ENCODE data around the gene RAI1. TPM values are rescaled to one million over a fixed set of nuclear protein-coding genes. Genes with fewer than 3 reads are reported as not detected.
"Not testable (repeated sequence)": the region's sequence is repeated elsewhere in the genome, so short reads cannot be mapped to it uniquely, and the experiment has no call there.

Gene RAI1
- polyA plus RNA-seq, 4 donors, result 19.4 to 41.6 (median 24.3) TPM

DNA sequence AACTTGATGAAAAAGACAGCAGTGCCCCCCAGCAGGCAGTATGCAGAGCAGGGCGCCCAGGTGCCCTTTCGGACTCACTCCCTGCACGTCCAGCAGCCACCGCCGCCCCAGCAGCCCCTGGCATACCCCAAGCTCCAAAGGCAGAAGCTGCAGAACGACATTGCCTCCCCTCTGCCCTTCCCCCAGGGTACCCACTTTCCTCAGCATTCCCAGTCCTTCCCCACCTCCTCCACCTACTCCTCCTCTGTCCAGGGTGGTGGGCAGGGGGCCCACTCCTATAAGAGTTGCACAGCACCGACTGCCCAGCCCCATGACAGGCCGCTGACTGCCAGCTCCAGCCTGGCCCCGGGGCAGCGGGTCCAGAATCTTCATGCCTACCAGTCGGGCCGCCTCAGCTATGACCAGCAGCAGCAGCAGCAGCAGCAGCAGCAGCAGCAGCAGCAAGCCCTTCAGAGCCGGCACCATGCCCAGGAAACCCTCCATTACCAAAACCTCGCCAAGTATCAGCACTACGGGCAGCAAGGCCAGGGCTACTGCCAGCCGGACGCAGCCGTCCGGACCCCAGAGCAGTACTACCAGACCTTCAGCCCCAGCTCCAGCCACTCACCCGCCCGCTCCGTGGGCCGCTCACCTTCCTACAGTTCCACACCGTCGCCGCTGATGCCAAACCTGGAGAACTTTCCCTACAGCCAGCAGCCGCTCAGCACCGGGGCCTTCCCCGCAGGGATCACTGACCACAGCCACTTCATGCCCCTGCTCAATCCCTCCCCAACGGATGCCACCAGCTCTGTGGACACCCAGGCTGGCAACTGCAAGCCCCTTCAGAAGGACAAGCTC, 112.3 kb downstream of the RAI1 start:
- DNase-seq (ENCODE audit: low read depth in 4 of 4, low spot score in 3 of 4), result no peak

DNA sequence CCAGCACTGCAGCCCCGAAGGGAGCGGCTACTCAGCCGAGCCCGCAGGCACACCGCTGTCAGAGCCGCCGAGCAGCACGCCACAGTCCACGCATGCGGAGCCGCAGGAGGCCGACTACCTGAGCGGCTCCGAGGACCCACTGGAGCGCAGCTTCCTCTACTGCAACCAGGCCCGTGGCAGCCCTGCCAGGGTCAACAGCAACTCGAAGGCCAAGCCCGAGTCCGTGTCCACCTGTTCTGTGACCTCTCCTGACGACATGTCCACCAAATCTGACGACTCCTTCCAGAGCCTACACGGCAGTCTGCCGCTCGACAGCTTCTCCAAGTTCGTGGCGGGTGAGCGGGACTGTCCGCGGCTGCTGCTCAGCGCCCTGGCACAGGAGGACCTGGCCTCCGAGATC, 113.1 kb downstream of the RAI1 start:
- no peak for DNase-seq (ENCODE audit: low read depth in 4 of 4, low spot score in 3 of 4)

DNA sequence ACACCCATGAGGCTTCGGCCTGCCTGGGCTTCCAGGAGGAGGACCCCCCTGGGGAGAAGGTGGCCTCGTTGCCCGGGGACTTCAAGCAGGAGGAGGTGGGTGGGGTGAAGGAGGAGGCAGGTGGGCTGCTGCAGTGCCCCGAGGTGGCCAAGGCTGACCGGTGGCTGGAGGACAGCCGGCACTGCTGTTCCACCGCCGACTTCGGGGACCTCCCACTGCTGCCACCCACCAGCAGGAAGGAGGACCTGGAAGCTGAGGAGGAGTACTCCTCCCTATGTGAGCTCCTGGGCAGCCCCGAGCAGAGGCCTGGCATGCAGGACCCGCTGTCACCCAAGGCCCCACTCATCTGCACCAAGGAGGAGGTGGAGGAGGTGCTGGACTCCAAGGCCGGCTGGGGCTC, 114.0 kb downstream of the RAI1 start:
- no peak for DNase-seq (ENCODE audit: low read depth in 4 of 4, low spot score in 3 of 4)

DNA sequence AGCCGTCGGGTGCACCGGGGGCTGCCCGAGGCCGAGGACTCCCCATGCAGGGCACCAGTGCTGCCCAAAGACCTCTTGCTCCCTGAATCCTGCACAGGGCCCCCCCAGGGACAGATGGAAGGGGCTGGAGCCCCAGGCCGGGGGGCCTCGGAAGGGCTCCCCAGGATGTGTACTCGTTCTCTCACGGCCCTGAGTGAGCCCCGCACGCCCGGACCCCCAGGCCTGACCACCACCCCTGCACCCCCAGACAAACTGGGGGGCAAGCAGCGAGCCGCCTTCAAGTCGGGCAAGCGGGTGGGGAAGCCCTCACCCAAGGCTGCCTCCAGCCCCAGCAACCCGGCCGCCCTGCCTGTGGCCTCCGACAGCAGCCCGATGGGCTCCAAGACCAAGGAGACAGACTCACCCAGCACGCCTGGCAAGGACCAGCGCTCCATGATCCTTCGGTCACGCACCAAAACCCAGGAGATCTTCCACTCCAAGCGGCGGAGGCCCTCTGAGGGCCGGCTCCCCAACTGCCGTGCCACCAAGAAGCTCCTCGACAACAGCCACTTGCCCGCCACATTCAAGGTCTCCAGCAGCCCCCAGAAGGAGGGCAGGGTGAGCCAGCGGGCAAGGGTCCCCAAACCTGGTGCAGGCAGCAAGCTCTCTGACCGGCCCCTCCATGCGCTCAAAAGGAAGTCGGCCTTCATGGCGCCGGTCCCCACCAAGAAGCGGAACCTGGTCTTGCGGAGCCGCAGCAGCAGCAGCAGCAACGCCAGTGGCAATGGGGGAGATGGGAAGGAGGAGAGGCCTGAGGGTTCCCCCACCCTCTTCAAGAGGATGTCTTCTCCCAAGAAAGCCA, 114.9 kb downstream of the RAI1 start:
- no peak for DNase-seq (ENCODE audit: low read depth in 4 of 4, low spot score in 3 of 4)

DNA sequence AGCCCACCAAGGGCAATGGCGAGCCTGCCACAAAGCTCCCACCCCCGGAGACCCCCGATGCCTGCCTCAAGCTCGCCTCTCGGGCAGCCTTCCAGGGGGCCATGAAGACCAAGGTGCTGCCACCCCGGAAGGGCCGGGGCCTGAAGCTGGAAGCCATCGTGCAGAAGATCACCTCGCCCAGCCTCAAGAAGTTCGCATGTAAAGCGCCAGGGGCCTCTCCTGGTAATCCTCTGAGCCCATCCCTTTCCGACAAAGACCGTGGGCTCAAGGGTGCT, 115.5 kb downstream of the RAI1 start:
- no peak for DNase-seq (ENCODE audit: low read depth in 4 of 4, low spot score in 3 of 4)

DNA sequence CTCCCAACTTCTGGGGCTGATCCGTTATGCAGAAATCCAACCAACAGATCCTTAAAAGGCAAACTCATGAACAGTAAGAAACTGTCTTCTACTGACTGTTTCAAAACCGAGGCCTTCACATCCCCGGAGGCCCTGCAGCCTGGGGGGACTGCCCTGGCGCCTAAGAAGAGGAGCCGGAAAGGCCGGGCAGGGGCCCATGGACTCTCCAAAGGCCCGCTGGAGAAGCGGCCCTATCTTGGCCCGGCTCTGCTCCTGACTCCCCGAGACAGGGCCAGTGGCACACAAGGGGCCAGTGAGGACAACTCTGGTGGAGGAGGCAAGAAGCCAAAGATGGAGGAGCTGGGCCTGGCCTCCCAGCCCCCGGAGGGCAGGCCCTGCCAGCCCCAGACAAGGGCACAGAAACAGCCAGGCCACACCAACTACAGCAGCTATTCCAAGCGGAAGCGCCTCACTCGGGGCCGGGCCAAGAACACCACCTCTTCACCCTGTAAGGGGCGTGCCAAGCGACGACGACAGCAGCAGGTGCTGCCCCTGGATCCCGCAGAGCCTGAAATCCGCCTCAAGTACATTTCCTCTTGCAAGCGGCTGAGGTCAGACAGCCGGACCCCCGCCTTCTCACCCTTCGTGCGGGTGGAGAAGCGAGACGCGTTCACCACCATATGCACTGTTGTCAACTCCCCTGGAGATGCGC, 116.0 kb downstream of the RAI1 start:
- no peak for DNase-seq (ENCODE audit: low read depth in 4 of 4, low spot score in 3 of 4)

DNA sequence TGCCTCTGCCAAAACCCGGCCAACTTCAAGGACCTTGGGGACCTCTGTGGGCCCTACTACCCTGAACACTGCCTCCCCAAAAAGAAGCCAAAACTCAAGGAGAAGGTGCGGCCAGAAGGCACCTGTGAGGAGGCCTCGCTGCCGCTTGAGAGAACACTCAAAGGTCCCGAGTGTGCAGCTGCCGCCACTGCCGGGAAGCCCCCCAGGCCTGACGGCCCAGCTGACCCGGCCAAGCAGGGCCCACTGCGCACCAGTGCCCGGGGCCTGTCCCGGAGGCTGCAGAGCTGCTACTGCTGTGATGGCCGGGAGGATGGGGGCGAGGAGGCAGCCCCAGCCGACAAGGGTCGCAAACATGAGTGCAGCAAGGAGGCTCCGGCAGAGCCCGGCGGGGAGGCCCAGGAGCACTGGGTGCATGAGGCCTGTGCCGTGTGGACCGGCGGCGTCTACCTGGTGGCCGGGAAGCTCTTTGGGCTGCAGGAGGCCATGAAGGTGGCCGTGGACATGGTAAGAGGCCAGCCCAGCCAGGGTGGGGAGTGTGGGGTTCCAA, 116.8 kb downstream of the RAI1 start:
- no peak for DNase-seq (ENCODE audit: low read depth in 4 of 4, low spot score in 3 of 4)

DNA sequence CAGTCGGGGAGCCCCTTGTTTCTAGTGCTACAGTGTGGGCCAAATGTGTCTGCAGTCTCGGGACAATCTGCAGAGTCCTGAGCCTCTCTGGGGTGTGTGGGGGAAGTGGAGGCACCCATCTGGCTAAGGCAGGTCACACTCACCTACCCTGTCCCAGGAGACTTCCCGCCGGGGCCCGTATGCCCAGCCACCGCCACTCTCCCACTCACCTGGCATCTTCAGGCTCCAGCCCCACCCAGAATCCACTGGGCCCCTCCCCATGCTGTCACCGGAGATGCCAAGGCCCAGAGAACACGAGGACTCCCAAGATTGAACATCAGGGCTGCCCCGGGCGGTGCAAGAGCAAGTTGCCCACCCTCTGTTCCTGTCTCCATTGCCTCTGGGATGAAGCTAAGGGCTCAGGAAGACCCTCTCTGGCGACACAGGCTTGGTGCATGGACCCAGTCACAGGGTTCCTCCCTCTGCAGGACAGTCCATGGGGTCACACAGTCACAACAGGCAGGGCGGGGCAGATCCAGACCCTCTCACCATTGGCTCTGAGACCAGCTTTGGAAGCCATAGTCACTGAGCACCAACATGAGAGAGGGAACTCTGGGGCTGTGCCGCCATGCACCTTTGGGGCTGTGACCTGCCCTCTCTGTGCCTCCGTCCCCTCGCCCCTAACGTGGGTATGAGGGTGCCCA, 117.5 kb downstream of the RAI1 start:
- DNase-seq (ENCODE audit: low read depth in 4 of 4, low spot score in 3 of 4), result no peak

DNA sequence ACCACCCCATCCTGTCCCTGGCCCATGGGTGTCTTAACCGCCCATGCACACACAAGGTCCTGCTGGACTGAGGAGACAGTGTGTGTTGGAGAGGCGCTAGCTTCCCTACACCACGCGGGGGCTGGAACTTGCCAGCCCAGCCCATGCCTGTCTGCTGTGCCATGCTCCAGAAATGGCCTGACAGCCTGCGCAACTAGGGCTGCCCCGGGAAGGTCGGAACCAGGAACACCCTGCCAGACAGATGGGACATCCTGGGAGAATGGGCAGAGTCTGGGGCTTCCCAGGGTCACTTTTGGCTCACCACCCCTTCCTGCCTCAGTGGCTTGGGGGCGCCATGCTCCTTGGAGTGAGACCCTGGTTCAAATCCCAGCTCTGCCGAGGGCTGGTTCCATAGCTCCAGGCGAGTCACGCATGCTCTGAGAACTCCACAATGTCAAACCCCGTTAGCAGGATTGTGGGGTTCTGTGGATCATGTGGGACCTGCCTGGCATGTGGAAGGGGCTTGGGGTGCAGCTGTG, 119.3 kb downstream of the RAI1 start:
- no peak for DNase-seq (ENCODE audit: low read depth in 4 of 4, low spot score in 3 of 4)

DNA sequence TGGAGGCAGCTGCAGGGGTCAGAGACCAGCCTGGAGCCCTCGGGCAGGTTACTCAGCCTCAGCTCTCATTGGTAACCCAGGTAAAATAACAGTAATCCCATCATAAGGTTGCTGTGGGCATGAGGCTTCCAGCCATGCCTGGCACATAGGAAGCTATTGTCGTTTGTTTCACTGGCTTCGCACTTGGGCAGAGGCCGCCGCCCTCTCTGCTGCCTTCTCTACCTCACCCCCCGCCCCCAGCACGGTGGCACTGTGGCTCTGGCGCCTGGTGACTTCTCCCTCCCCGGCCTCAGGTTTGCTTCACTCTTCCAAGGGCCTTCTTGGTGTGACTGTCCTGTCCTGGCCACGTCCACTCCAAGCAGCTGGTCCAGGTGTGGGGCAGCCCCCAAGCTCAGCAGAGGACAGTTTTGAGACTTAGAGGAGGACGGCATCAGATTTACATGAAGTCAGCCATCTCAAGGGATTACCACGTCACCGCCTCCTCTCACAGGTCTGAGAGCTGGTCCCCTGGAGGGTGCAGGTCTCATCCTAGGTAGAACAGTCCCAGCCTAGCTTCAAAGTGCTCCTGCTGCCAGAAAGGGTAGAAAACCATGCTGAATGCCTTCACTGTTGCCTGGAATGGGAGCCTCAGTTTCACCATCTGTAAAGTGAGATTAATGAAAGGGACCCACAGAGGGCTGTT, 120.7 kb downstream of the RAI1 start:
- no peak for DNase-seq (ENCODE audit: low read depth in 4 of 4, low spot score in 3 of 4)

DNA sequence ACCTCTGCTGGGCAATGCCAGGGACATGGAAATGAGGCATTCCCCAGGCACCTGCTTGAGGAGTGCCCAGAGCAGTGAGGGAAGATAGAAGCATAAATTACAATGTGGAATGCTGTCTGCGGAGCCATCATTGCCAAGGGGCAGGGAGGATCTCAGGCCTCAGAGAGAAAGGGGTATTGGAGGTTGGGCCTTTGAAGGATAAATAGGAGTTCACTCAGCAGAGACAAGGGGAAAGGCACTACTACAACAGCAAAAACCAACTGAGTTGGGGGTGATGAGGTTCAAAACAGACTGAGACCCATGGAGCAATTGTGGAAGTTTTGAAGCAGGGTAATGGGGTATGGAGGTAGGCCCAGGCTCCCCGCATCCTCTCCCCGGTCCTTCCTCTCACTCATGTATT, 122.7 kb downstream of the RAI1 start:
- no peak for DNase-seq (ENCODE audit: low read depth in 4 of 4, low spot score in 3 of 4)

DNA sequence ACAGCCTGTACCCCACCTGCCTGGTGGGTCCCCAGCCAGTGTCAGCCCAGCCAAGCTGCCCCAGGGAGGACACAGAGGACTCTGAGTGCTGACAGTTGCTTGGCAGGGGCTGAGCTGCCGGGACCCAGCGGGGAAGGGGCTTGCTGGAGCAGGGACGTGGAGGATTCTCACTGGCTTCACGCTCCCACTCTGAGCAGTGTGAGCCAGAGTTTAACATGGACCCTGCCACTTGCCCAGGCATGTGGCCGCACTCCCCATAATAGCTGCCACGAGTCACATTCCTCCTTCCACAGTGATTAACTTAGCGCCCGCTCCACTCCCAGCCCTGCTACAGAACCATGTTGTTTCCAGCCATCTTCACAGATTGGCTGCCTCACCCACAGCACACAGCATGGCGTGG, 124.3 kb downstream of the RAI1 start:
- no peak for DNase-seq (ENCODE audit: low read depth in 4 of 4, low spot score in 3 of 4)

DNA sequence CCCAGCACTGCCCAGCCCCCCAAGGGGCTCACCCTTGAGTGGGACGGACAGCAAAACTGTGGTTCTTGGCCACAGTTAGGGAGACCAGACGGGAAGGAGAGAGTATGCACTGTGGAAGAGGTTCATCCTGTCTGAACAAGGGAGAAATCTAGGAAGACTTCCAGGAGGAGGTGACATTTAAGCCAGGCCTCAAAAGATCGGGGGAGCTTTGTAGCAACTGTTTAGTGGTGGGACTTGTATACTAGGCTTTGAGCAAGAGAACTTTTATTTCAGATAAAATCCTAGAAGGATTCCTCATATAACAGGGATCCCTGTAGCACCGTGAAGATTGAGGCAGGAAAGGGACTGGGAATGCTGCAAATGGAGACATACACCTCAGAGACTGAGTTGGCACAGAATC, 124.8 kb downstream of the RAI1 start:
- no peak for DNase-seq (ENCODE audit: low read depth in 4 of 4, low spot score in 3 of 4)

DNA sequence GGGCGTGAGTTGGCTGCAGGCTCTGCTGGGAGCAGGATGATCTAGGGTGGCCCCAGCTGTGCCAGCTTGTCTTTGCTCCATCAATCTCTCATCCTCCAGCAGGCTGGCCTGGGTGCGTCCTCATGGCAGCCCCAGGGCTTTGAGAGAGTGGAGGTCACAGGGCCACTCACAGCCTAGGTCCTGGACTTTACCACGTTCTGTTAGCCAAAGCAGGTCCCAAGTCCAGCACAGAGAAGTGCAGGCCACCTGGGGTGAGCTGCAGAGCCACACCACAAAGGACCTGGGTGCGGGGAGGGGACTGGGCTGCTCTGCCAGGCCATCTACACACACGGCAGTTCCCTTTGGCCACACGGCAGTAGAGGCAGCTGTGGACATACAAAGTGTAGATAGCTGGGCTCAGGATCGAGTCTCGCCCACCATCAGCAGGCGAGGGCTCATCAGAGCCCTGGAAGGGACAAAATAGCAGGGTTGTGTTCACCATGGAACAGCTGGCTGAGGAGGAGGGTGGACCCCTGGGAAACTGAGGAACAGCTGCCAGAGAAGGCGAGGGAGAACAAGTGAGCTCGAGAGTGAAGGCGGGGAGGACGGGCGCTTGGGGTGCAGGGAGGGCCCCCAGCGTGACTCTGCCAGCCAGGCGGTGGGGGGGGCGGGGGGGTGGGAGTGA, 125.5 kb downstream of the RAI1 start:
- DNase-seq (ENCODE audit: low read depth in 4 of 4, low spot score in 3 of 4), result no peak

DNA sequence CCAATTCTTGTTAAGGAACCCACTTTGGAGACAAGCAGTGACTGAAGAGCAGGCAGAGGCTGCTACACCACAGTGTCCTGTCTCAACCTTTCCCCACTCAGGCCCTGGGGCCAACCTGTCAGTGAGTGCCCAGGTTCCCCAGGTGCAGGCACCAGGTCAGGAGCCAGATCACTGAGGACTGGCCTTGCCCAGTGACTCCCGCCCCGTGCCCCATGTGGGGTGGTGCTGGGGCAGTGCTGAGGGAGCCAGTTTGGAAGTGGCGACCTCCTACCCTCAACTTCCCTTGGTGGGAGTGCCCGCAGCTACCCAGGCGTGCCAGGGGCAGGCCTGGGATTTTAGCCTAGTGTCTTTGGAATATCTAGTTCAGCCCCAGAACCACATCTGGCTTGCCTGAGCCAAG, 126.2 kb downstream of the RAI1 start:
- DNase-seq (ENCODE audit: low read depth in 4 of 4, low spot score in 3 of 4), result no peak

DNA sequence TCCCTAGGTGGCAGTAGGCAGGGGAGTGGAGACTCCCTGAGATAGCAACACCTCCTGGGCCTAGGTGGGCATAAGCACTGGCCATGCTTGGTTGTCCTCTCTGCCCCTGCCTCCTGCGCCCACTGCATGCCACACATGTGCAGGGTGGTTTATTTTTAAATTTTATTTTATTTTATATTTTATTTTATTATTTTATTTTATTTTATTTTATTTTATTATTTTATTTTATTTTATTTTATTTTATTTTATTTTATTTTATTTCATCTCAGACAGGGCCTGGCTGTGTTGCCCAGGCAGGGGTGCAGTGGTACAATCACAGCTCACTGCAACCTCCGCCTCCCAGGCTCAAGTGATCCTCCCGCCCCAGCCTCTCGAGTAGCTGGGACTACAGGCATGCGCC, 126.9 kb downstream of the RAI1 start:
- not testable (repeated sequence) for DNase-seq (ENCODE audit: low read depth in 4 of 4, low spot score in 3 of 4)

DNA sequence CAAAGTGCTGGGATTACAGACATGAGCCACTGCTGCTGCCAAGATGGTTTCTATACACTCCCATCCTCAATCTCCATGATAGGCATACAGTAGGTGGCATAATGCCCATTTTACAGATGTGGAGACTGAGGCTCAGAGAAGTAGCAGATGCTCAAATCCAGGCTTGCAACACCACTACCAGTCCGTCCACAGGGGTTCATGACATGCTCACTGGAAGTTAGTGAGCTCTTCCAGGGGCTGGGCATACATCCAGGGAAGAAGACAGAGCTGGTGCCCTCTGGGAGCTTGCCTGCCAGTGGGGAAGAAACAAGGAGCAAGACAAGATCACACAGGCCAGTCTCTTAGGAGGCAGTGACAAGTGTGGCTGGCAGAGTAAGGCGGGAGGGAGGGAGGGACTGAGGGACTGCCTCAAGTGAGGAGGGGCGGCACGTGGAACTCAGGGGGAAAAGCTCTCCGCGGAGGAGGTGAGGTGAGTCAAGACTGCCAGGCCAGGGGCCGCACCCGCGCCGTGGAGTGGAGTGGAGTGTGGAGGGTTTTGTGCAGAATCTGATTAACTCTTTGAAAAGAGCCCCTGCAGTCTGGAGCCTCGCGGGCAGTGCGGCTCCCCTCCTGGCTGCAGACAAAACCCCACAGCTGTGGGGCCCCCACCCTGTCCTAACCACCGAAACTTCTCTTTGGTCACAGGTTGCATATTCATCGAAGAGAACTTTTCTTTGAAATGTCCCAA, 127.6 kb downstream of the RAI1 start:
- DNase-seq (ENCODE audit: low read depth in 4 of 4, low spot score in 3 of 4), result no peak

DNA sequence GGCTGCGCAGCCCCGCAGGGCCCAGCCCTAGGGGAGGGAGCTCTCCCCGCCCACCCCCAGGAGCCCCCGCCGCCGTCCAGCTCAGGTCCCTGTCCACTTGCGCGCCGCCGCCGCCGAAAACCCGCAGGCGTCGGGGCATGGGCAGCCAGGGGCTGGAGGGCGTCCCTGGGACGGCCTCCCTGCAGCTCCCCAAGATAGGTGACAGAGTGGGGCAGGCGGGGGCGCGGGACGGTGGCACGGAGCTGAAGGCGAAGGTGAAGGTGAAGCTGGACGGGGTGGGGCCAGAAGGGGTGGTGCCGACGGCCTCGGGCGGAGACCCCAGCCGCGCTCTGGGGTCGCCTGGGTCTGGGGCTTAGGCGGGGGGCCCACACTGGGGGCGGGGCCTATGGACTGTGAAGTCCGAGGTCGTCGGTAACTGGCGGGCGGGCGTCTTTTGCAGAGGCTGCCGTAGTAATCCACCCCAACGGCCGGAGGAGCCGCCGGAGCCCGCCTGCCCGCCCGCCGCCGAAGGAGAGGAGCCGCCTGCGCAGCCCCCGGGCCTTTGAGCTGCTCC, 128.3 kb downstream of the RAI1 start:
- no peak for DNase-seq (ENCODE audit: low read depth in 4 of 4, low spot score in 3 of 4)
